ENCODE results near the gene ZBP1.

- TF ChIP-seq POLR2AphosphoS5 (IDR thresholded peaks at IDR 0.05; ENCODE audit: low read depth, low read length), result no peak
- TF ChIP-seq POLR2A (IDR thresholded peaks at IDR 0.05; ENCODE audit: low read depth, low read length), result no peak
- TF ChIP-seq TAF1 (IDR thresholded peaks at IDR 0.05; ENCODE audit: low read depth, low read length), result no peak
- no peak for TF ChIP-seq SPI1 (IDR thresholded peaks at IDR 0.05; ENCODE audit: low read depth, low read length)
- TF ChIP-seq POU2F2 (IDR thresholded peaks at IDR 0.05; ENCODE audit: low read depth, low read length), result no peak
- TF ChIP-seq PAX5 (IDR thresholded peaks at IDR 0.05; ENCODE audit: insufficient read depth, low read length, severe bottlenecking), result no peak
These were observed 36.8 kb upstream of the ZBP1 start for GRCh38 chr20:57656821-57657534.

Data from GM12891 (cell line).